CD4-positive, alpha-beta T cell treated with Interleukin-1 beta for 1 hour (primary cell): Measurements from ENCODE around the gene SNAPC4.

Source experiments
- DNase-seq, 2 donors: peaks; one replicate each; pipeline ENCODE4 v3.0.0-alpha.2; 2020 to 2022

The SNAPC4 gene

GRCh38 chr9:136367296-136368145 is 32.4 kb downstream of the SNAPC4 start:
- no peak for DNase-seq

GRCh38 chr9:136366826-136367225 is 33.1 kb downstream of the SNAPC4 start:
- DNase-seq, result no peak

- DNase-seq, result peak in 1 of 2 donors; percentile 21
Observed at GRCh38 chr9:136365775-136366222, 34.2 kb downstream of the SNAPC4 start.

- no peak for DNase-seq
Observed at GRCh38 chr9:136364942-136365774, 34.8 kb downstream of the SNAPC4 start.

- no peak for DNase-seq
Observed at GRCh38 chr9:136363949-136364748, 35.8 kb downstream of the SNAPC4 start.

- peak; percentile 93 for DNase-seq
Observed at GRCh38 chr9:136363106-136363948, 36.6 kb downstream of the SNAPC4 start, which contains the start of gene DNLZ. Gene DNLZ, minus strand, starts transcription at chr9:136363744. Its CDS starts 30 bp downstream, at chr9:136363714.

GRCh38 chr9:136362450-136362784 is 37.6 kb downstream of the SNAPC4 start:
- no peak for DNase-seq

- no peak for DNase-seq
Observed at GRCh38 chr9:136361754-136362449, 38.1 kb downstream of the SNAPC4 start.

- DNase-seq, result no peak
Observed at GRCh38 chr9:136361047-136361753, 38.8 kb downstream of the SNAPC4 start.

GRCh38 chr9:136359774-136360718 is 39.9 kb downstream of the SNAPC4 start:
- no peak for DNase-seq

- DNase-seq, result no peak
Observed at GRCh38 chr9:136358888-136359287, 41.1 kb downstream of the SNAPC4 start.

GRCh38 chr9:136358016-136358415 is 42.0 kb downstream of the SNAPC4 start:
- no peak for DNase-seq

GRCh38 chr9:136357202-136357725 is 42.7 kb downstream of the SNAPC4 start:
- DNase-seq, result no peak

- DNase-seq, result no peak
Observed at GRCh38 chr9:136355616-136356557, 44.1 kb downstream of the SNAPC4 start.

GRCh38 chr9:136354592-136355085 is 45.3 kb downstream of the SNAPC4 start:
- DNase-seq, result no peak

GRCh38 chr9:136353757-136354488 is 46.0 kb downstream of the SNAPC4 start:
- DNase-seq, result no peak

GRCh38 chr9:136353088-136353487 is 46.9 kb downstream of the SNAPC4 start:
- no peak for DNase-seq
